Natural killer cell (primary cell): ENCODE results near the gene FAHD1. TPM values are rescaled to one million over a fixed set of nuclear protein-coding genes. Genes with fewer than 3 reads are reported as not detected.

Experiments used
- ATAC-seq, 3 donors: fragments of 150-1000 bp in 2 of 3; fragments of 200-7000 bp in 1 of 3; cut with Tn5 transposase; 1 replicate in 1 of 3; 2 replicates in 2 of 3; pipeline ENCODE4 v1.10.0; 2021; ENCODE audit warnings: mild to moderate bottlenecking in 2 of 3, moderate library complexity in 2 of 3
- DNase-seq, 2 donors: peaks; one replicate each; pipeline versions ENCODE4 v3.0.0 to v3.0.0-alpha.2; 2013 to 2021; ENCODE audit warnings: mixed read lengths in 1 of 2
- H3K27ac ChIP-seq: one replicate; pipeline ENCODE4 v1.5.1; 2013; ENCODE audit warnings: mild to moderate bottlenecking, low read length
- H3K27me3 ChIP-seq: one replicate; pipeline ENCODE4 v1.6.1; 2013; ENCODE audit warnings: low read length; ENCODE audit not compliant: control insufficient read depth, insufficient read depth
- H3K36me3 ChIP-seq: one replicate; pipeline ENCODE4 v1.6.1; 2013; ENCODE audit warnings: low read length; ENCODE audit not compliant: control insufficient read depth, insufficient read depth
- H3K4me1 ChIP-seq: one replicate; pipeline ENCODE4 v1.6.1; 2013; ENCODE audit warnings: low read length; ENCODE audit not compliant: control insufficient read depth, insufficient read depth
- H3K4me3 ChIP-seq: one replicate; pipeline ENCODE4 v1.5.1; 2013; ENCODE audit warnings: low read length
- H3K9me3 ChIP-seq: one replicate; pipeline ENCODE4 v1.6.1; 2013; ENCODE audit warnings: low read length; ENCODE audit not compliant: control insufficient read depth, insufficient read depth
- H3K27ac Mint-ChIP-seq, 2 donors: one replicate each; pipeline ENCODE4 v1.8.0; 2022; ENCODE audit warnings: mild to moderate bottlenecking in 2 of 2, mixed read lengths in 2 of 2, moderate library complexity in 1 of 2
- H3K27me3 Mint-ChIP-seq, 2 donors: one replicate each; pipeline ENCODE4 v1.8.0; 2022; ENCODE audit warnings: low read depth in 2 of 2, mixed read lengths in 2 of 2
- H3K36me3 Mint-ChIP-seq: one replicate; pipeline ENCODE4 v1.8.0; 2022; ENCODE audit warnings: mixed read lengths
- H3K4me1 Mint-ChIP-seq, 2 donors: one replicate each; pipeline ENCODE4 v1.8.0; 2022; ENCODE audit warnings: mixed read lengths in 2 of 2
- H3K4me3 Mint-ChIP-seq: one replicate; pipeline ENCODE4 v1.8.0; 2022; ENCODE audit warnings: mild to moderate bottlenecking, moderate library complexity, mixed read lengths
- H3K9me3 Mint-ChIP-seq, 2 donors: one replicate each; pipeline ENCODE4 v1.8.0; 2022; ENCODE audit warnings: mixed read lengths in 2 of 2
- WGBS: methylation state at CpG from one replicate; pipeline ENCODE4 v1.1.7; 2013; ENCODE audit warnings: missing lambda C conversion rate; ENCODE audit not compliant: insufficient coverage; 5-methylcytosine and 5-hydroxymethylcytosine counted together
- intact Hi-C: fragments of 100-400 bp; cut with micrococcal nuclease; formaldehyde crosslinking; loops from one replicate; pipeline ENCODE4 v1.14.2; 2022
- total RNA-seq, 4 donors: library from RNA; stranded (reverse); fragments of 120-200 nt in 1 of 4; gene quantifications; one replicate each; pipeline versions ENCODE4 v1.2.3 to v1.2.4, GENCODE V29; 2013 to 2022
- TF ChIP-seq, protein P1 (sequence below): fragments of 200-600 bp; IDR thresholded peaks from one replicate; pipeline ENCODE4 v1.8.0; 2022; ENCODE audit warnings: antibody characterized with exemption

The FAHD1 gene
- total RNA-seq, 3 donors from 2014 or later (not counting 1 experiment from before 2014, with no cell fraction given), result 5.3 to 10.6 (median 7.4) TPM

DNA sequence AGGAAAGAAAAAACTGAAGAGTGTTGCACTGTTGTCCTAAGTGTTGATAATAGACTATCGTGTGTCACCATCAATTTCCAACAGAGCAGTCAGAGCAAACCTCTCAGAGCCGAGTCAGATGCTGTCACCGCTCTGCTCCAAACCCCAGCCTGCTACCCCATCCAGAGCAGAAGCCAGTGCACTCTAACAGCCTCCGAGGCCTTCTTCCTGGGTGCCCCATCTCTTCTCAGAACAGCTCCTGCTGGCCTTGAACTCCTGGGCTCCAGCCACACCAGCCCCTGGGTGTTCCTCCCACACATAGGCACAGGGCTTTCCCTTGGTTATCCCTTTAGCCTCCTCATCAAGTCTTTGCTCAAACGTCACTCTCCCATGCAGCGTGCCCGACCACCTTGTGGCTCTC is 24.0 kb downstream of the FAHD1 start:
- TF ChIP-seq, protein P1, sequence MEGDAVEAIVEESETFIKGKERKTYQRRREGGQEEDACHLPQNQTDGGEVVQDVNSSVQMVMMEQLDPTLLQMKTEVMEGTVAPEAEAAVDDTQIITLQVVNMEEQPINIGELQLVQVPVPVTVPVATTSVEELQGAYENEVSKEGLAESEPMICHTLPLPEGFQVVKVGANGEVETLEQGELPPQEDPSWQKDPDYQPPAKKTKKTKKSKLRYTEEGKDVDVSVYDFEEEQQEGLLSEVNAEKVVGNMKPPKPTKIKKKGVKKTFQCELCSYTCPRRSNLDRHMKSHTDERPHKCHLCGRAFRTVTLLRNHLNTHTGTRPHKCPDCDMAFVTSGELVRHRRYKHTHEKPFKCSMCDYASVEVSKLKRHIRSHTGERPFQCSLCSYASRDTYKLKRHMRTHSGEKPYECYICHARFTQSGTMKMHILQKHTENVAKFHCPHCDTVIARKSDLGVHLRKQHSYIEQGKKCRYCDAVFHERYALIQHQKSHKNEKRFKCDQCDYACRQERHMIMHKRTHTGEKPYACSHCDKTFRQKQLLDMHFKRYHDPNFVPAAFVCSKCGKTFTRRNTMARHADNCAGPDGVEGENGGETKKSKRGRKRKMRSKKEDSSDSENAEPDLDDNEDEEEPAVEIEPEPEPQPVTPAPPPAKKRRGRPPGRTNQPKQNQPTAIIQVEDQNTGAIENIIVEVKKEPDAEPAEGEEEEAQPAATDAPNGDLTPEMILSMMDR, result no peak
- 82% methylated on average over 7 of the region's 7 CpGs for WGBS
- H3K4me3 ChIP-seq, result no peak overlapping the region
- no peaks in the 10 kb centered on the region for H3K36me3 ChIP-seq
- Mint-ChIP-seq H3K9me3 (no peaks in the 10 kb centered on the region), H3K27me3 (peaks cover 23 to 37% of the 10 kb centered on the region in 2 donors), H3K4me3 (no peak overlapping the region), H3K36me3 (no peaks in the 10 kb centered on the region), H3K27ac (no peak overlapping the region), H3K4me1 (no peaks in the 10 kb centered on the region)
- peaks cover under 1% of the 10 kb centered on the region for H3K27me3 ChIP-seq
- intact Hi-C loops, result no loop called here
- H3K4me1 ChIP-seq, result no peaks in the 10 kb centered on the region
- H3K27ac ChIP-seq, result no peak overlapping the region
- no peak for DNase-seq
- H3K9me3 ChIP-seq, result no peaks in the 10 kb centered on the region
- no peak for ATAC-seq

DNA sequence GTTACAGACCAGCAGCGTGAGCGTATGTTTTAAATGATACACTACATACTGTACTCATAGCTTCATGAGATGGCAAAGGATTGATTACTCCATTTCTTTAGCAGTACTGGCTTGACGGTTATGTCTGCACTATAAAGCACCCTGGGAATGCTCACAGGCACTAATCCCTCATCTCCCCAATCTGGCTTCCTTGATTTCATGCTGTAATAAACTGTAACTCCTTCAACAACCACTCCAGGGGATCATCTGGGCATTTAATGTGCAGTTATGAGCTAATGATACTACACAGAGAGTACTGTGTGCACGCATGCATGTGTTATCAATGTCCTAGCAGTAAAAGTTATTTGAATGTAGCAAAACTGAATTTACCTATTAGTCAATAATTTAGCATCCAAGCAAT is 24.8 kb downstream of the FAHD1 start:
- no peak for DNase-seq
- Mint-ChIP-seq H3K36me3 (no peaks in the 10 kb centered on the region), H3K4me1 (no peaks in the 10 kb centered on the region), H3K27me3 (peaks cover 18 to 32% of the 10 kb centered on the region in 2 donors), H3K27ac (no peak overlapping the region), H3K4me3 (no peak overlapping the region), H3K9me3 (no peaks in the 10 kb centered on the region)
- intact Hi-C loops, result no loop called here
- H3K4me3 ChIP-seq, result no peak overlapping the region
- H3K9me3 ChIP-seq, result no peaks in the 10 kb centered on the region
- H3K36me3 ChIP-seq, result no peaks in the 10 kb centered on the region
- ATAC-seq, result no peak
- H3K4me1 ChIP-seq, result no peaks in the 10 kb centered on the region
- TF ChIP-seq, protein P1, result no peak
- H3K27ac ChIP-seq, result no peak overlapping the region
- 80% methylated on average over 3 of the region's 4 CpGs for whole genome bisulfite sequencing
- no peaks in the 10 kb centered on the region for H3K27me3 ChIP-seq

DNA sequence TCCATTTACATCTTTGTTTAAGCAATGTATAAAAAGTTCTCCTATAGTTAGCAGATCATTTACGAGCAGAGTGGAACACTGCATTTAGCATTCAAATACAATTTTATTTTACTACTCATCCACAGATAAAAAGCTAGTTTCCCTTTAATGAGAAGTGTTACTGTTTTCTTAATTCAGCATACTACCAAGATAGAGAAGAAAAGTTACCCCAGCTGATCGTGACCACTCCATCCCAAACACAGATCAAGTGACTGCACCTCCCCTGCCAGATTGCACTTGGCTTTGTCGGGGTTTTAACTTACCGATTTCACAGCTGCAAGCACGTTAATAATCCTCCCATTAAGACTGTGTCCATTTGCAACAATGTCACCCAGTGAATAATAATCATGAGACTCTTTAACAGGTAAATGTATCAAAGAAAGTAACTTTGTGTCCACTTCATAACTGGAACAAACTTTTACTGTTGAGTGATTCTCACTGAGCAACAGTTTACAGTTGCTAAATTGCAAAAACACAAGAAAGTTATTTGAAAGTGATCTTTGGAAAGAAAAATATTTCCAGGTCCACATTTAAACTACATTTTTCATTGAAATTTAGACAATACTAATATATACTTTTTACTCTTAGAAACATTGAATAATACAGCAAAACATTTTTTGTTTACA is 30.6 kb downstream of the FAHD1 start:
- DNase-seq, result no peak
- no peaks in the 10 kb centered on the region for H3K9me3 Mint-ChIP-seq
- H3K36me3 Mint-ChIP-seq, result no peaks in the 10 kb centered on the region
- no peak overlapping the region for H3K27ac Mint-ChIP-seq
- WGBS, result 72% methylated on average over 4 of the region's 5 CpGs
- H3K27me3 ChIP-seq, result peaks cover 5% of the 10 kb centered on the region
- no peaks in the 10 kb centered on the region for H3K4me1 Mint-ChIP-seq
- H3K4me3 Mint-ChIP-seq, result no peak overlapping the region
- H3K4me3 ChIP-seq, result no peak overlapping the region
- TF ChIP-seq, protein P1, result no peak
- H3K27me3 Mint-ChIP-seq, result peaks cover 48 to 67% of the 10 kb centered on the region in 2 donors
- no peaks in the 10 kb centered on the region for H3K36me3 ChIP-seq
- ATAC-seq, result no peak
- no peaks in the 10 kb centered on the region for H3K4me1 ChIP-seq
- no peaks in the 10 kb centered on the region for H3K9me3 ChIP-seq
- intact Hi-C loops, result no loop called here
- no peak overlapping the region for H3K27ac ChIP-seq
